Cardiac muscle cell (in vitro differentiated cells and primary cell): ENCODE measurements around the gene SATL1. TPM values are rescaled to one million over a fixed set of nuclear protein-coding genes. Genes with fewer than 3 reads are reported as not detected.
"Not testable (repeated sequence)": the region's sequence is repeated elsewhere in the genome, so short reads cannot be mapped to it uniquely, and the experiment has no call there.

Source experiments
- DNase-seq, 2 donors: peaks; one replicate each; pipeline versions ENCODE4 v3.0.0 to v3.0.0-alpha.2; 2010 to 2017; ENCODE audit warnings: low read depth in 1 of 2, low spot score in 1 of 2
- H3K27ac ChIP-seq: fragments of 200-600 bp; sonication (generic); 2 replicates; pipeline ENCODE4 v1.5.1; 2016
- H3K27me3 ChIP-seq: fragments of 200-600 bp; sonication (generic); 2 replicates; pipeline ENCODE4 v1.6.0; 2016; ENCODE audit warnings: control low read depth
- H3K36me3 ChIP-seq: fragments of 200-600 bp; sonication (generic); 2 replicates; pipeline ENCODE4 v1.5.1; 2016; ENCODE audit warnings: control low read depth
- H3K4me1 ChIP-seq: fragments of 200-600 bp; sonication (generic); 2 replicates; pipeline ENCODE4 v1.8.1; 2017; ENCODE audit warnings: low read depth, mild to moderate bottlenecking, mixed run types
- H3K4me3 ChIP-seq: fragments of 200-600 bp; sonication (generic); 2 replicates; pipeline ENCODE4 v1.5.1; 2016; ENCODE audit warnings: mild to moderate bottlenecking
- H3K9me3 ChIP-seq: fragments of 200-600 bp; sonication (generic); 2 replicates; pipeline ENCODE4 v1.5.1; 2017; ENCODE audit warnings: low read depth, mild to moderate bottlenecking, control low read depth
- CTCF ChIP-seq: IDR thresholded peaks from 2 replicates; pipeline ENCODE4 v1.5.1; 2012; ENCODE audit warnings: low read depth, mild to moderate bottlenecking, low read length
- polyA plus RNA-seq: library from polyadenylated mRNA; unstranded; fragments of >200 nt; fragmentation: Nextera tagmentation; extraction: Ambion mirVana; gene quantifications from 2 replicates; pipeline ENCODE4 v1.2.1, GENCODE V29; 2016
- total RNA-seq: library from RNA; depleted of rRNA; stranded (reverse); fragments of >200 nt; gene quantifications from 2 replicates; pipeline ENCODE4 v1.2.3, GENCODE V29; 2016

The SATL1 gene
- total and polyA plus RNA-seq, 2 experiments from 2014 or later = 0.60 to 1.1 TPM

GRCh38 chrX:85109235-85109634 is 134.3 kb downstream of the SATL1 start:
- Histone ChIP-seq H3K27me3 (no peaks in the 10 kb centered on the region), H3K4me1 (no peaks in the 10 kb centered on the region), H3K27ac (no peak overlapping the region), H3K36me3 (no peaks in the 10 kb centered on the region), H3K9me3 (no peaks in the 10 kb centered on the region), H3K4me3 (no peak overlapping the region)
- peak in 1 of 2 donors; percentile 3 for DNase-seq
- peak; percentile 30 for TF ChIP-seq CTCF

DNA sequence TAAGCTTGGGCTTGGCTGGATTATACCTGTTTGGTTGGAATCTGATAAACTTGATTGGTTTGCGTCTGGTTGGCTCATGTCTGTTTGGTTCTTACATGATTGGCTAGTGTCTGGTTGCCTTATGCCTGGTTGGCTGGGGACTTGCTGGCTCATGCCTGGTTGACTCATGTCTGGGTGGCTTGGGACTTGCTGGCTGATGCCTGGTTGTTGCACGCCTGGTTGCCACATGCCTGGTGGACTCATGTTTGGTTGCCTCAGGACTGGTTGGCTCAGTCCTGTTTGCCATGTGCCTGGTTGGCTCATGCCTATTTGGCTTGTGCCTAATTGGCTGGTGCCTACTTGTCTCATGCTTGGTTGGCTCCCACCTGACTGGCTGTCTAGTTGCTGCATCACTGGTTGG is 135.4 kb downstream of the SATL1 start:
- DNase-seq = no peak
- no peaks in the 10 kb centered on the region for H3K27me3 ChIP-seq
- H3K36me3 ChIP-seq = no peaks in the 10 kb centered on the region
- no peak for TF ChIP-seq CTCF
- no peak overlapping the region for H3K4me3 ChIP-seq
- H3K4me1 ChIP-seq = no peaks in the 10 kb centered on the region
- no peak overlapping the region for H3K27ac ChIP-seq
- no peaks in the 10 kb centered on the region for H3K9me3 ChIP-seq

DNA sequence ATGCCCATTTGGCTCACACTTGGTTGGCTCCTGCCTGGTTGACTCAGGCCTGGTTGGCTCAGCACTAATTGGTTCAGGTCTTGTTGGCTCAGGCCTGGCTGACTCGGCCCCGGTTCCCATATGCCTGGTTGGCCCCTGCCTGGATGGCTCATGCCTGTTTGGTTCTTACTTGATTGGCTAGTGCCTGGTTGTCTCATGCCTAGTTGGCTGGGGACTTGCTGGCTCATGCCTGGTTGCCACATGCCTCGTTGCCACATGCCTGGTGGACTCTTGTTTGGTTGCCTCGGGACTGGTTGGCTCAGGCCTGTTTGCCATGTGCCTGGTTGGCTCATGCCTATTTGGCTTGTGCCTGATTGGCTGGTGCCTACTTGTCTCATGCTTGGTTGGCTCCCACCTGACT is 136.2 kb downstream of the SATL1 start:
- no peak for DNase-seq
- Histone ChIP-seq H3K9me3 (no peaks in the 10 kb centered on the region), H3K4me3 (no peak overlapping the region), H3K27me3 (no peaks in the 10 kb centered on the region), H3K4me1 (no peaks in the 10 kb centered on the region), H3K27ac (no peak overlapping the region), H3K36me3 (no peaks in the 10 kb centered on the region)
- no peak for TF ChIP-seq CTCF

DNA sequence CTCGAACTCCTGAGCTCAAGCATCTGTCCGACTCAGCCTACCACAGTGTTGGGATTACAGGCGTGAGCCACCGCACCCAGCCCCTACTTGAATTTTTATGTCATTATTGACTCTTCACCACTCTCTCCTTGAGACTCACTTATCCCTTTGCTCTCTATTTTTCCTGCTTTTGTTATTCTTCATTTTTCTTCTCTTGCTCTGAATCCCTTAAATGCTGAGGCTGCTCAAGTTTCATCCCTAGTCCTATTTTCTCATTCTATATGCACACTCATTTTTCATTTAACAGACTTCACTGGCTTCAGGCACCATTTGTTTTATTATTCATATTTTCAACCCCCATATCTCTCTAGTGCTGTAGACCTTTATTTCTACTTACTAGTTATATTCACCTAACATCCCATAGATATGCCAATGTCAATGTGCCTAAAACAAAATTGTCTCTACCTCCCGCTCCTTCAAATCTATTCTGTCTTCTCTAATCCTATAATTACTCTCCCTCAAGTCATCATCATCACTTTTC is 154.2 kb downstream of the SATL1 start:
- H3K9me3 ChIP-seq = no peaks in the 10 kb centered on the region
- no peaks in the 10 kb centered on the region for H3K27me3 ChIP-seq
- no peaks in the 10 kb centered on the region for H3K4me1 ChIP-seq
- H3K27ac ChIP-seq = no peak overlapping the region
- H3K4me3 ChIP-seq = no peak overlapping the region
- peaks cover 3% of the 10 kb centered on the region for H3K36me3 ChIP-seq
- TF ChIP-seq CTCF = no peak
- DNase-seq = no peak

DNA sequence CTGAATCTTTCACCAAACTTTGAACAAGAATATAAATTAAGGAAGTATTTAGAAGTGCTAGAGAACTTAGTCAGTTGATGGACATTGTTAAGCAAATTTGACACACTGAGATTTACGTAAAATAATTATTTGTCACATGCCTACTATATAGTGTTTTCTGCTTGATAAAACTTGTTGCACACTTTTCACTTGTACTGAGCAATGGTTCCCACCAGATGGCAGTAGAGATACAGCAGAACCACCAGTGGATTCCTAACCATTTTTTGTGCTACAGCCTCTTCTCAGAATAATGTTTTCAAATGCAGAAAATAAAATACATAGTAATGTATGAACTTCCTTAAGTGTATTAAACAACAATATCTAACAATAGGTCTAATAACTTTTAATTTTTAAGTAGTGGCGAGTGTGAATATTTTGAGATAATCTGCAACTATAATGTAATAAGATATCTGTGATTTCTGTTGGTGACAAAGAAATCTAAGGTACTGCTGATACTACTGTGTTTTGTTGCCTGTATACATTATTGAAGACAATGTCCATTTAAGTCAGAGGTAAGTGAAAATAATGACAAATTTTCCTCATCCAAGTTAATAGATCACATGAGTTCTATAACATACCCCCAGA is 158.7 kb downstream of the SATL1 start:
- no peaks in the 10 kb centered on the region for H3K27me3 ChIP-seq
- no peaks in the 10 kb centered on the region for H3K36me3 ChIP-seq
- H3K4me3 ChIP-seq = no peak overlapping the region
- H3K9me3 ChIP-seq = no peaks in the 10 kb centered on the region
- TF ChIP-seq CTCF = peak; percentile 69
- H3K27ac ChIP-seq = no peak overlapping the region
- peaks cover 8% of the 10 kb centered on the region for H3K4me1 ChIP-seq
- peak; percentile 17 to 40 for DNase-seq

GRCh38 chrX:85077247-85077646 is 166.3 kb downstream of the SATL1 start:
- H3K4me3 ChIP-seq, H3K27me3 ChIP-seq, H3K36me3 ChIP-seq, H3K4me1 ChIP-seq, H3K9me3 ChIP-seq, DNase-seq, H3K27ac ChIP-seq: not testable (repeated sequence)
